Mucosa of descending colon (tissue), 3 donors: ENCODE measurements around the gene UMAD1. TPM values are rescaled to one million over a fixed set of nuclear protein-coding genes. Genes with fewer than 3 reads are reported as not detected.

Experiments used
- ATAC-seq: fragments of 200-7000 bp; cut with Tn5 transposase; one replicate; pipeline ENCODE4 v1.9.1; 2020; ENCODE audit warnings: mild to moderate bottlenecking, moderate library complexity
- DNase-seq, 3 donors: peaks; one replicate each; pipeline ENCODE4 v3.0.0-alpha.2; 2020
- H3K36me3 ChIP-seq: fragments of 200-600 bp; one replicate; pipeline ENCODE4 v1.8.0; 2021; ENCODE audit warnings: low read depth, mild to moderate bottlenecking
- H3K4me1 ChIP-seq: fragments of 200-600 bp; one replicate; pipeline ENCODE4 v1.8.0; 2021; ENCODE audit warnings: low read depth, mild to moderate bottlenecking
- H3K4me3 ChIP-seq: fragments of 200-600 bp; one replicate; pipeline ENCODE4 v1.8.0; 2021; ENCODE audit warnings: mild to moderate bottlenecking
- H3K9me3 ChIP-seq: fragments of 200-600 bp; one replicate; pipeline ENCODE4 v1.8.0; 2021; ENCODE audit warnings: mild to moderate bottlenecking
- intact Hi-C, 2 donors: fragments of 100-400 bp; cut with DNase I in 1 of 2; cut with micrococcal nuclease in 1 of 2; formaldehyde crosslinking; loops; one replicate each; pipeline versions ENCODE4 v1.11.0 to v1.11.1; 2022; cut with DNase I, micrococcal nuclease
- total RNA-seq, 3 donors: library from RNA; stranded (reverse); fragmentation: NEBNext Ultra II Directional in 2 of 3; extraction: Animal tissue kit (Norgen Biotek cat#: 25700) in 2 of 3; gene quantifications; one replicate each; pipeline versions ENCODE4 v1.2.1 to v1.2.4, GENCODE V29; 2021 to 2023
- TF ChIP-seq, protein P1 (sequence below): fragments of 200-600 bp; IDR thresholded peaks from one replicate; pipeline ENCODE4 v1.8.0; 2022; ENCODE audit warnings: antibody characterized with exemption, mild to moderate bottlenecking
- donor health status: DM: no; HTN: no; CAD: no; lungs with moderate emphysema.
- donor health status: DM: no; HTN: no; CAD: no.
- donor health status: DM: no; HTN: yes; CAD: no.

UMAD1 gene
- total RNA-seq, 3 donors from 2014 or later = 18.5 to 22.1 (median 18.6) TPM

GRCh38 chr7:7884855-7885254, 244.3 kb downstream of the UMAD1 start:
- H3K4me1 ChIP-seq = no peaks in the 10 kb centered on the region
- no peak for ATAC-seq
- TF ChIP-seq, protein P1, sequence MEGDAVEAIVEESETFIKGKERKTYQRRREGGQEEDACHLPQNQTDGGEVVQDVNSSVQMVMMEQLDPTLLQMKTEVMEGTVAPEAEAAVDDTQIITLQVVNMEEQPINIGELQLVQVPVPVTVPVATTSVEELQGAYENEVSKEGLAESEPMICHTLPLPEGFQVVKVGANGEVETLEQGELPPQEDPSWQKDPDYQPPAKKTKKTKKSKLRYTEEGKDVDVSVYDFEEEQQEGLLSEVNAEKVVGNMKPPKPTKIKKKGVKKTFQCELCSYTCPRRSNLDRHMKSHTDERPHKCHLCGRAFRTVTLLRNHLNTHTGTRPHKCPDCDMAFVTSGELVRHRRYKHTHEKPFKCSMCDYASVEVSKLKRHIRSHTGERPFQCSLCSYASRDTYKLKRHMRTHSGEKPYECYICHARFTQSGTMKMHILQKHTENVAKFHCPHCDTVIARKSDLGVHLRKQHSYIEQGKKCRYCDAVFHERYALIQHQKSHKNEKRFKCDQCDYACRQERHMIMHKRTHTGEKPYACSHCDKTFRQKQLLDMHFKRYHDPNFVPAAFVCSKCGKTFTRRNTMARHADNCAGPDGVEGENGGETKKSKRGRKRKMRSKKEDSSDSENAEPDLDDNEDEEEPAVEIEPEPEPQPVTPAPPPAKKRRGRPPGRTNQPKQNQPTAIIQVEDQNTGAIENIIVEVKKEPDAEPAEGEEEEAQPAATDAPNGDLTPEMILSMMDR = no peak
- no peak overlapping the region for H3K4me3 ChIP-seq
- no peak for DNase-seq
- no peaks in the 10 kb centered on the region for H3K36me3 ChIP-seq
- intact Hi-C loops = no loop called here
- H3K9me3 ChIP-seq = no peaks in the 10 kb centered on the region

DNA sequence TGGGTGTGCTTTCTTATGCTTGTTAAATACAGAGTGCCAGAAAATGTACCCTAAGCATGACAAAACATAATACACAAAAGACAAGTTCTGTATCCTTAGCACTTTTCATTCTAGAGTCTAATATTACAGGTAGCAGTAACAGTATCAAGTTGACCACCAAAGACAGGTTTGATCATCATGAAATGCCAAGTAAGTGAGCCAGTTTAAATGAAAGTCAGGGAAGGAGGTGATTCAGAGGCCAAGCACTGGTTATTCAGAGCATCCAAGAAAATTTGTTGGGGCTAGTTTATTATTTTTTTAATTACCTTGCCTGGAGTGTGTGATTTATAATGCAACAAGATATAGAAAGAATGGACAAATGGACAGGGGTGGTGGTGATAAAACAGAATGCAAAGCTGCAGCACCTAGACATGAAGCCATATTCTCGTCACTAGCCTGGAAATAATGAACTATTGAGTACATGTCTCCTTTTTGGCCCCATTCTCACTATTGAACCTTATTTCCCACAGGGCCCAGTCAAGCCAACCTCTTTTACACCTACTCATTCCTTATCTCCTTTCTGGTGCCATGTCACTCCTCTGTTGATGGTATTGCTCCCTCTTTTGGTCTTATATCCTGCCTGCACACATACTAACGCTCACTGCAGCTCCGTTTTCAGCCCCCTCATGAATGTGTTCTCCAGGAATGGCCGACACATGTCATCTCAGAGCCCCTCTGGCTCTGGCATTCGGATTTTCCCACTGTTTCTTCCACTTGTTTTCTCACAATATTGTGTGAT, 249.4 kb downstream of the UMAD1 start:
- Histone ChIP-seq H3K4me1 (no peaks in the 10 kb centered on the region), H3K36me3 (no peaks in the 10 kb centered on the region), H3K9me3 (no peaks in the 10 kb centered on the region), H3K4me3 (no peak overlapping the region)
- no peak for ATAC-seq
- intact Hi-C loops = no loop called here
- TF ChIP-seq, protein P1 = no peak
- no peak for DNase-seq

DNA sequence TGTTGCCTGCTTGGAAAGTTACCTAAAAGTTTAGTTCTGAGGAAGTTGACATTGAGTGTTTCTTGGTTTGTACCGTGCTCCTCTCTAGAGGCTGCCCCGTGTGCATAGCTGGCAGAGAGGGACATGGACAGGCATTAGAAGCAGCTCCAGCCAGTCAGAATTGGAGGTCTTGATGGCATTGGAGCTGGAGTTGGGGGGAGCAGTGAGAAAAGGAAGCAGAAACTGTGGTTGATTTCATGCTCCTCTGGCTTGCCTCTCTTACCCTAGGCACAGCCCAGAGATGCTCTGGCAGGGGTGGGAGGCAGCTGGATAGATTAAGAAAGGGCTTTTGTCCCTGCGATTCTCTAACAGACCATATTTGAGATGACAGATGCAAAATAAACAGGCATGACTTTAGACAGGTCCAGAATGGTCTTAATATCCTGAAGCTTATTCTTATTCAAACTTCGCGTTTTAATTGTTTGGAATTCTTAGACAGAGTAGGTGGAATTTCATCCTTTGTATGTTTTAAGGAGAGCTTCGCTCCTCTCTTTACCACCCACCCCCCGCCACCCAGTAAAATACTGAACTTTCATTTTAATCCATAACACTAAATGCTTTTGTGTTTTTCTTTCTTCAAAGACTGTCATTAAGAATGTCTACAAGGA, 254.6 kb downstream of the UMAD1 start:
- ATAC-seq (no peak), DNase-seq (no peak)
- H3K36me3 ChIP-seq = no peaks in the 10 kb centered on the region
- no peak overlapping the region for H3K4me3 ChIP-seq
- intact Hi-C loops = no loop called here
- no peaks in the 10 kb centered on the region for H3K4me1 ChIP-seq
- no peaks in the 10 kb centered on the region for H3K9me3 ChIP-seq
- TF ChIP-seq, protein P1 = no peak

- H3K4me1 ChIP-seq = no peaks in the 10 kb centered on the region
- peak in 1 of 3 donors; percentile 38 for DNase-seq
- TF ChIP-seq, protein P1 = no peak
- intact Hi-C loops = no loop called here
- no peaks in the 10 kb centered on the region for H3K9me3 ChIP-seq
- no peak overlapping the region for H3K4me3 ChIP-seq
- peak; percentile 34 for ATAC-seq
- H3K36me3 ChIP-seq = no peaks in the 10 kb centered on the region
These were observed 255.2 kb downstream of the UMAD1 start for GRCh38 chr7:7895754-7896153.

DNA sequence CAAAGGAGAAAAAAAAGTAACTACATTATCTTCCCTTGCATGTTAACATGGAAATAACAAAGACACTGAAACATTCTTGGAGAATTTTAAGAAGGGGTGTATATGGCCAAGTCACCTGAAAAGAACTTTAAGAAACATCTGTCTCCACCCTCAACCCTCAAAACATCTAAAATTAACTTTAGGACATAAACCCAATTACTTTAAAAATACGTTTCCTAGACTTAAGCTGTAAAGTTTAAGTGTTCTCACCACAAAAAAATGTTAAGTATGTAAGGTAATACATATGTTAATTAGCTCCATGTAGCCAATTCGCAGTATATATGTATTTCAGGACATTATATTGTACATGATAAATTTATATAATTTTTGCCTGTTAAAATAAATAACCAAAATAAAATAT, 257.0 kb downstream of the UMAD1 start:
- H3K36me3 ChIP-seq = no peaks in the 10 kb centered on the region
- intact Hi-C loops = no loop called here
- H3K4me3 ChIP-seq = no peak overlapping the region
- ATAC-seq (no peak), DNase-seq (no peak)
- TF ChIP-seq, protein P1 = no peak
- H3K4me1 ChIP-seq = no peaks in the 10 kb centered on the region
- H3K9me3 ChIP-seq = no peaks in the 10 kb centered on the region
